Heart left ventricle (tissue), 13 donors: ENCODE results near the gene FOXP1.

Source experiments
- CTCF ChIP-seq, 12 donors: fragments of 200-600 bp; sonication (generic) in 4 of 12; IDR thresholded peaks; one replicate each; pipeline versions ENCODE4 v1.5.0 to v1.8.0; 2018 to 2022; ENCODE audit warnings: antibody characterized with exemption in 12 of 12, mild to moderate bottlenecking in 5 of 12
- POLR2A ChIP-seq, 2 donors: fragments of 450-650 bp; IDR thresholded peaks; one replicate each; pipeline ENCODE4 v1.6.1; 2017; ENCODE audit warnings: antibody characterized with exemption in 2 of 2, mild to moderate bottlenecking in 2 of 2, moderate library complexity in 2 of 2
- donor health status: ischemic (EF 13 %, LVEDD 7.1; RV severe dilation, severe dysfunction).
- donor health status: DM: no; HTN: yes; CAD: no.
- donor health status: DM: no; HTN: no; CAD: no.
- donor health status: ischemic (EF 25% LVEDD 6.9; RV normal size, moderate dysfunction).
- donor health status: ischemic (EF 25% LVEDD 5.7; RV mildly dilated, moderate dysfunction).
- donor health status: ischemic (EF 35%, LVEDD 5.7; RV mildly dilated, moderate dysfunction).
- donor health status: nonischemic (EF 11% LVEDD 7.7; RV severe dilation, severe dysfunction).
- donor health status: DM: yes; HTN: yes; CAD: no.
- donor health status: PGD.
- donor health status: ischemic (EF 29% LVEDD 5.4; RV normal size, mild dysfunction).
- donor health status: nonischemic (EF 23%, LVEDD 6.1; RV moderate dilation, normal function).

DNA sequence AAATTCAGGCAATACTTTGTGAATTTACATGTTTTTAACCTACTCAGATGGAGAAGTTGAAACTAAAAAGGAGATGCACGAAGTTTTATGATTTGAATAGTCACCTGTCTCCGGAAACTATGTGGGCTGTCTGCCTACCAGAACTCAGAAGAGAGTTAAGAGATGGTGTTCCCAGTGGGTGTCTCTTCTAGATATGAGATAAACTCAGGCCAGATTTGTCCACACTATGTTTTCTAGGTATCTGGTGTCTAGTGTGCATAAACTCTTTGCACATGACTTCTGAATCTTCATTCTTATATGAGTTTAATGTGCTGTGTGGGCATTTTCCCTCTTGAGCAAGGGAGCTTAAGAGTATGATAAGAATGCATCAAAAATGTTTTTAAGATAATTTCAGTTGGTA lies 222.8 kb downstream of the FOXP1 start:
- no peak for TF ChIP-seq CTCF (IDR thresholded peaks at IDR 0.05)
- no peak for TF ChIP-seq POLR2A (IDR thresholded peaks at IDR 0.05)
